HG03103 (cell line): ENCODE results near the gene SCRN2.

ENCODE experiments used
- ATAC-seq: cut with Tn5 transposase; IDR thresholded peaks from one replicate; pipeline ENCODE4 v1.9.1; 2021; ENCODE audit warnings: low read depth; ENCODE audit not compliant: unreplicated experiment

The SCRN2 gene

DNA sequence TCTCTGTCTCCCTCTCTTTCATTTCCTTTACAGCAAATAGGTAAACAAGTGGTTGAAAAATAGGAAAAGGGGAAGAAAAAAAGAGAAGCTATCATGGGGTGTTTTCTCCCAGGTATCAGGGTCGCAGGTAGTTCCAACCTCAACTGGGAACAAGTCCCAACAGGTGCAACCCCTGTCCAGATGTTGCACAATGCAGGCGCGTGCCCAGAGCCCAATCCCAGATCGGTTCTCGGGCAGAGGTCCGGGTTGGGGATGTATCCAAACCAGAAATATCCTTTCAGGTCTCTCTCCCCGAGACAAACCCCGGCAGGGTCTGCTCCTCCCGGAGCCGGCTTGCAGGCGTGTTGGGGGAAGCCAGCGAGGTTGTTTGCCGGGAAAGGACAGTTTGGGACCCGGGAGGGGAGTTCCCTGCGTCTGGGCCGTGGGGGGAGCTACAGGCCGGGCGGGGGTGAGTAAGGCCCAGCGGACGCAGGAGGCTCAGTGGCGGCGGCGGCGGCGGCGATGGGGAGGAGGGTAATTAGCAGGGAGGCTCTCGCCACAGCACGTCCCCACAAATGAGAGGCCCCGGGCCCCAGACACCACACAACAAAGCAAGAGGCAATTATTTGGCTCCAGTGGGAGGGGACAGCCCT is 31.1 kb upstream of the SCRN2 start:
- ATAC-seq: no peak

DNA sequence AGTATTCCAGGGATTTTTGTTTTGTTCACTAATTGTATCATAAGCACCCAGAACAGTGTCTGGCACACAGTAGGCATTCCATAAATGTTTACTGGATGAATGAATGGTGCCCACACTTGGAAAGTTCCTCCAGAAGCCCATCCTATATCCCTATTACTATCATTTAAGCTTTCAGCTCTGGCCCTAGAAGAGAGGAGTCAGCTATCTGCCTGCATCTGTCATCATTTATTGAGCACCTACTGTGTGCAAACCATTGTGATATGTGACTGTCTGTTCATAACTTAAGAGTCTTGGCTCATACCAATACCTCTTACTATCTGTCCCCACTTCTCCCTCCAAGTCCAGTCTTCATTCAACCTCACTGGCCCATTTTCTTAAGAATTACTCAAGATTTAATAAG is 30.0 kb upstream of the SCRN2 start:
- no peak for ATAC-seq

DNA sequence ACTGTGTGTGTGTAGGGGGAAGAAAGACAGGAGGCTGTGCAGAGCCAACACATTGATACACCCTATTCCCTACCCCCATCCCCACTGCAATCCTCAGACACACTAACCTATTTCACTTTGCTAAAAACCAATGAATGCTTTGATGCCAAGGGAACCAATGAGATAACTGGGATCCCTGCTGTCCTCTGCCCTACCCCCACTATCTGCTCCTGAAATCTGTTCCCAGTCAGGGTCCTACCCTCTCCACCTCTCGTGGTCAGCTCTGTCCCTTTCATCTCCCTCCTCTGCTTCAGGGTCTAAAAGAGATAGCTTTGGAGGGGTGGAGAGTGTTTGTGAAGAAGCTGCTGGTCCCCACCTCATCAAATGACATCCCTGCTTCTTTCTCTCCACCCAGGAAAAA is 29.0 kb upstream of the SCRN2 start:
- no peak for ATAC-seq

DNA sequence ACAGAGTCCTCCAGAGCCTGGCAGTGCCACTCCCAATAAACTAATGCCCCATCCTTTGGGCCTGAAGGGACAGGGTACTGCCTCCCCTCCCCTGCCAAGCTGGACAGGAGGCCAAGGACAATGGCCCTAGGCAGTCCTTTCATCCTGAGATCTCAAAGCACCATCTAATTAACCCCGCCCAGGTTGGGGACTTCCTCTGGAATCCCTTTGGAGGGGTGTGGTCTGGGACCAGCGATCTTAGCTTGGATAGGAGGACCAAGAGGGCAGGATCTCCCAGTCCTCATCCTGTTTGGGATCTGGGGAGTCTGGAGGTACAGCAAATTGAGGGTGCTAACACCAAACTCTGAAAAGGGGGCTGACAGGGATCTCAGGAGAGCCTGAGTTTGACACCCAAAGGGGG is 28.0 kb upstream of the SCRN2 start:
- no peak for ATAC-seq

DNA sequence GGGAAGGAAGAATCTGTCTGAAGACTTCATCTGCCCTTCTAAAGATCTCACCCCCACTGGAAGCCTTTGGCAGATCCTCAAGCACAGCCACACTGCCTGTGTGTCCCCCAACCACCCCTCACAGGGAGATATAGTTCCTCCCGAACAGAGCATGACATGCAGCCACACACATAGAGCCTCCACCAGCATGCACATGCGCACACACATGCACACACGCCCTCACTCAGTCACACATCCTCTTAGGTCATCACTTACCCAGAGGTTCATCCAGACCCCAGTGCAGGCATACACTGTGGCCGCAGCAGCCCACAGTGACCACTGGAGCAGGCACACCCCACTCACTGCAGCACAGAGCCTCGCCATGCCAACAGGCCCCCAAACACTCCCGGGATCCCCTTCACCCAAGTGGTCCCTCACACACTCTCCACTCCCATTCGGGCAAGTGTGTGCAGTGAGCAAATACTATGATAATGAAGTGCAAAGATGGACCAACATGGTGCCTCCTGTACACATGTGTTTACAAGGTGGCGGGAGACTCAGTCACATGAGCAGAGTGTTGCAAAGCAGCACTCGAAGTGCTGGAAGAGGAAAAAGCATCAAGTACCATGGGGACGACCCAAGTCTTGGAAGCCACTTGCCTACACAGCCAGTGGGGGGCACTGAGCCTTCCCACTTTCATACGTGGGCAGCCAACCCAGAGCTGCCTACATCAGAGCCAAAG is 26.9 kb upstream of the SCRN2 start:
- no peak for ATAC-seq

DNA sequence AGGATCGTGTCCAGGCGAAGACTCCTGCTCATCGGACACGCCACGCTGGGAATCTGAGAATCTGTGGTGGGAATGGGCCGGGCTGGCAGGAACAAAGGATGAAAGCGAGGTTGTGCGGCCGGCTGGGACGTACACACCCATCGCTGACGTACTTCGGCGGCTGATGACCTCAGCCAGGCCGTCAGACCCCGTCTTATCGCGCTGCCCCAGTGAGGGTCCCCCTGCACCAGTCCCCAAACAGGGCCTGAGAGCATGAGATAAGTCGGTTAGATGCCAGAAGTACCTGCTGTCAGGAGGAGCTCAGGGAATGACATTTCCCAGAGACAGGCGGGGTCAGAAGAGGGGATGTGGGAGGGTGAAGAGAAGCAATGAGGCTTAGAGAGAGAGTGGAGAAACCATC is 25.9 kb upstream of the SCRN2 start:
- no peak for ATAC-seq

DNA sequence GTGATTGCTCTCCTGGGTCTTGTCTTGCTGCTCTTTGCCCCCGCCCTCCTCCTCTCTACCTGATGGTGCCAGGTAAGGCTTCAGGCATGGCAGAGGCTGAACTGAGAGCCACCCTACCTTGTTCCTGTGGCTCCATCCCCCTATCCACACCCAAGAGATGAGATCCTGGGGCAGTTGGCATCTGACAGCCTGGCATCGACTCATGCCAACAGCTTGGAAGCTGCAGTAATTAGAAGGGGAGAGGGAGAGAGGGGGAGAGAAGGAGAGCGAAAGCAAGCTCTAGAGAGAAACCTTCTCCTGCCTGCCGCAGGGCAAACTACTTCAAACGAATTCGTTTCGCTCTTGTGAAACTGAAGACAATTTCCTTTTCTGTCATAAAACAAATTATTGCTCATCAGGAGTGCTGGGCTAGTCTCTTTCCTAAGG is 23.7 kb upstream of the SCRN2 start:
- ATAC-seq: no peak

DNA sequence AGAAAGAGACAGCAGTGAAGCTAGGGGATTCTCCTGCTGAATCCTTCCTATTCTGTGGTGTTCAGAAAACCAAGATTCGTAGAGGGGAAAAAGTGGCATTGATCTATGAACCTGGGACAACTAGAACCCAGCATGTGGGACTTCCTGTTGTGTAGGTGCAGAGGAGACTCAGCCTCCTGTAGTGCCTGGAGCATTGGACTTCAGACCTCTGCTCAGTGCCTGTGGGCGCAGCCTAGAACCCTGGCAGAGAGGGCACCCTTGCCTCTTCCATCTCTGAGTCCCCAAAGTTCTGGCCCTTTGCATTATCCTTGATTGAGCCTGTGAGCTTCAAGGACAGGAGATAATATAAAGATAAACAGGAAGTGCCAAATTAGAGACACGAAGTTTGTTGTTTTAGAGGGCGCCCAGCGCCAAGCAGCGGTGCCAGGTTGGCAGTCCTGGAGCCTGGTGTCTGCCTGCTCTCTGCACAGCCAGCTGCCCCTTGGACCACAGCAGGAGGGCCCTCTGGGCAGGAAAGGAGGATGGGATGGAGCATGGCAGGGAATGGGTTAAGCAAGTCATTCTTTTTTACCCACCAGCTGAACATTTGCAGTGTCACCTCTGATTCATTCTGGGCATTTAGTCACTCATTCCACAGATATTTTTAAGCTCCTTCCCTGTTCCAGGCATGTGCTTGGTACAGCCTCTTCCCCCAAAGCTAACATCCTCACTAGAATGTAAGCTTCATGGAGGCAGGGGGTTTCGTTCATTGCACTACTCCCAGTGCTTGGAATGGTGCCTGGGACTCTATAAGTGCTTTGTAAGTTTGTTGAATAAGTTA is 21.8 kb upstream of the SCRN2 start:
- no peak for ATAC-seq

DNA sequence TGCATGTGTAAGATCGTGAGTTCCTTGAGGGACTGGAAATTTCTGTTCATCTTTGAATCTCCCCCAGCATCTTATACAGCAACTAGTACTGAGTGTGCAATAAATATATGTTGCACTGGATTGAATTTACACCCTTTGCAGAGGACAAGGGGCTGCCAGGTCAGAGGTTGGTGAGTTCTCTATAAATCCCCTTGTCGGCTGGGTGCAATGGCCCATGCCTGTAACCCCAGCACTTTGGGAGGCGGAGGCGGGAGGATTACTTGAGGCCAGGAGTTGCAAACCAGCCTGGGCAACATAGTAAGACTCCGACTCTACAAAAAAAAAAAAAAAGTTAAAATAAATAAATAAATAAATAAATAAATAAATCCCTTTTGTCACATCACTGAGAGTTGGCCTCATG is 19.3 kb upstream of the SCRN2 start:
- no peak for ATAC-seq

DNA sequence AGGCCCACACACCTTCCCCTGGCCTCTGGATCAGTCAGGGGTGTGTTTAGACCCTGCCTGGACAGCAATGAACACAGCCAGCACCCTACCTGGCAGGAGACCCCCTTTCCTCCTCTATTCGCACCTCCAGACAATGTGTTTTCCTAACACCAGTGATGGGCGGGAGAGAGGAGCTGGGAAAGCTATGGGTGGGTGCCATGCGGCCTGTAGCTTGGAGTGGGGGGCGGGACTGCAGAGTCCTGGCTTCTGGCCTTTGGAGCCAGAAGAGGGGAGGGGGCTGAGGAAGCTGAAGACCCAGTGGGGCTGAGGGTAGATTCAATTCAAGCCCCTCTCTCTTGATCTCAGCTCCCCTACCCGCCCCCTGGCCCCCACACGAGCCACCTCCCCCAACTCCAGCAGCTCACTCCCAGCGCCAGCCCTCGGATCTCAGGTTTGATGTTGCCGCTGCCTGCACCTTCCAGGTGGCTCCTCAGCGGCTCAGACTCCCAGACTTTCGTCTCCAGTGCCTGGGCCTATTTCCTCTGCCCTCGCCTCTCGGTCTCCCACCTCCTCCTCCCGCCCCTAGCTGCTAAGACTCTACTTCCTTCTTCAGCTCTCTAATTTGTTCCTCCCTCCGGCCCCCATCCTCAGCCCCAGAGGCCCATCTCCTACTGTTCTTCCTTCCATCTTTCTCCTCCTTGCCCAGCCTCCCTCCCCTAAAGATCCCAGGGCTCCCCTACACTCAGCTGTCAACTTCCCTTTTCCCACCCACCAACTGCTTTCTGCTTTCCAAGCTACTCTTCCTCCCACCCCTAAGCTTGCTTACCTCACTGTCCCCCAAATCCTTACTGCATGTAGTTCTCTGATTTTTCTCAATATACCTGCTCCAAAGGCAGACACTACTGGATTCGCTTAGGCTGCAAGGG is 16.7 kb upstream of the SCRN2 start:
- no peak for ATAC-seq

DNA sequence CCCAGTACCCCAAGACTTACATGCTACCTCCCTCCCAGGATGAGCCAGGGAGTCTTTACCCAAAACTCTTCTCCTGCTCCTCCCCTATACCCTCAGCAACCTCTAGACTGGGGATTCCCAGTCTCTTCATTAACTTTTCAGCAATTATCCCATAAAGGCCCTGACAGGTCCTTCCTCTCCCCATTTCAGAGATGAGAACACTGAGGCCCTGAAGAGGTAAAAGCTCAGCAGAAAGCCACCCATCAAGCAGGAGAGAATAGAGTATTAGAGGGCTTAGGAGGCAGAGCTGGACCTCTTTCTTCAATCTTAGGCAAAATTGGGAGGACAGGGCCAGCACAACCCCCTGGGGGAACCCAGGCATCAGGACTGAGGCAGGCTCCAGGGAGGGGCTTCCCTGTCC is 15.8 kb upstream of the SCRN2 start:
- ATAC-seq: no peak

DNA sequence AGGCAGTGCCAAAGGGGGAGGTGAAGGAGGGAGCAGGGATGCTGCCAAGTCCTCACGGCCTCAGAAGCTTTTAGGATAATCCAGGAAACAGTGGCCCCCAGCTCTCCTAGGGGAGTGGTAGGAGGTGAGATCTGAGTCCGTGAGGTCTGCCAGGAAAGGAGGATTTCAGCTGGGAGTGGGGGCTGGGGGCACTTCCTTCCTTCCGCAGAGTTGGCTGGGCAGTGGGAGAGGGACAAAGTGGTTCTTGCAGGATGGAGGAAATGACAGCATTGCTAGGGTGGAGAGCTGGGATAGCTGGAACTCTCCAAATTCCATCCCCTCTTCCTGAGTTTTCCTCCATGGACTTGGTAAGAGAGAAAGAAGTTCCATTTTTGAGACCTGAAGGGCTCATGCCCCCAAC is 14.7 kb upstream of the SCRN2 start:
- ATAC-seq: no peak

DNA sequence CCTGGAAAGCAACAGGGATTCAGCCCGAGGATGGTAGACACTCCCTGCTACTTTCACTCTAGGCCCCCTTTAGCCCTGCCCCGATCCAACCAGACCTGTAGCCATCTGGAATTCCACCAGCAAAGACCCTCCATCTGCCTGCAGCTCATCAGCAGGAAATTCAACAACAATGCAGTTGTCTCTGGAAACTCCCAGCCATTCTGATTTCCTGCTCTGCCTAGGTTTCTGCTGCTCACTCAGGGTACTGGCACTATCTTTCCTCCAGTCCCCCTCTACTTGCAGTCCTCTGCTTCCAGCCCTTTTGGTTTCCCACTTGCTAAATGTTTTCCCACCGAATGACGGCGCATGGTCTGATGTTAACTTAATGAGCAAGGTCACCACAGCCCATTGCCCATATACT is 12.5 kb upstream of the SCRN2 start:
- no peak for ATAC-seq

DNA sequence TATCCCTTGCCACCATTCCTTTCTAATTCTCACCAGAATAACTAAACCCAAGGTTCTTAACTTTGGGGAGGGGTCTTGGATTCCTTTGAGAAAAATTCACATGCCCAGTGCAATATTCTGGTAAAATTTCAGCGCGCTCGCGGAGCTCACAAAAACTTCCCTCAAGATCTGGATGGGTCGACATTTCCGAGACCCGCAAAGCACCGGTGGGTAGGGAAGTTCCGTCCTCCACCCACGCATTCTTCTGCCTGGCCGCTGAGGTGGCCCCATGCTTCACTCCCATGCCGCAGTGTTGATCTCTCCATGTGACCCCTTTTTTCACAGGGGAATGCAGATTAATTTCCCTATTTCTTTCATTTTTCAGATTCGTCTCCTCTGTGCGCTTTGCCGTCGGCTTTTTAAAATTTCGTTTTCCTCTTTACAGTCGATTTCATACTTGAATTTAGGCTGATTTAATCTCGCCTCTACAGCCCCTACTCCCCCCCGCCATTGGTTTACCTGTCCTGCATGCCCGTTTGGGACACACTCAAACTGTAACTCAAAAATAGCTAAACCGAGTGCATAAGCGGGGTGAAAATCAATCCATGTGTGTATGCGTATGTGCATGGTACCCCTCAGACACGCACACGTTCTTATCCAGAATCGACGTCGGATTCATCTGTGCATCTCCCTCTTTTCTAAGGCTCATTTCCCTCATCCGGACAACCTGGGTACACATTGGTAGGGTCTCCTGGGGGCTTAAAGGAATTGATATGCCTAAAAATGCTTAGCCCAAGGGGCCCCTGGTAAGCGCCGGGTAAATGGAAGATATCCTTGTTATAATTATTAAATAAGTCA is 11.3 kb upstream of the SCRN2 start:
- ATAC-seq: no peak

DNA sequence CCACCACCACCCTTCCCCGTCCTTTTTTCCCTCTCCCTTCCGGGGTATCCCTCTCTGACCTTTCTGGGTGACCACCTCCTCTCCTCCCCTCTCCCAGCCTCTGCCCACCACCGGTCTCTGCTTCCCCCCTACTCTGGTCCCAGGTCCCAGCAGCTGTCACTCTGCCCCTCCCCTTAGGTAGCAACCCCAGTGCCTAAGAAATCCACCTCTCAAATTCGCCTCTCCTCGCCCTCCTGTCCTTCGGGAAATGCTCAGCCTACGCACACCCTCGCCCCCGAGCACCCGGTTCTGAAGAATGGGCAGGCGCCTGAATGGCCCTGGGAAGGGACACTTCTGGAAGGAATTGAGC is 10.7 kb upstream of the SCRN2 start:
- no peak for ATAC-seq

DNA sequence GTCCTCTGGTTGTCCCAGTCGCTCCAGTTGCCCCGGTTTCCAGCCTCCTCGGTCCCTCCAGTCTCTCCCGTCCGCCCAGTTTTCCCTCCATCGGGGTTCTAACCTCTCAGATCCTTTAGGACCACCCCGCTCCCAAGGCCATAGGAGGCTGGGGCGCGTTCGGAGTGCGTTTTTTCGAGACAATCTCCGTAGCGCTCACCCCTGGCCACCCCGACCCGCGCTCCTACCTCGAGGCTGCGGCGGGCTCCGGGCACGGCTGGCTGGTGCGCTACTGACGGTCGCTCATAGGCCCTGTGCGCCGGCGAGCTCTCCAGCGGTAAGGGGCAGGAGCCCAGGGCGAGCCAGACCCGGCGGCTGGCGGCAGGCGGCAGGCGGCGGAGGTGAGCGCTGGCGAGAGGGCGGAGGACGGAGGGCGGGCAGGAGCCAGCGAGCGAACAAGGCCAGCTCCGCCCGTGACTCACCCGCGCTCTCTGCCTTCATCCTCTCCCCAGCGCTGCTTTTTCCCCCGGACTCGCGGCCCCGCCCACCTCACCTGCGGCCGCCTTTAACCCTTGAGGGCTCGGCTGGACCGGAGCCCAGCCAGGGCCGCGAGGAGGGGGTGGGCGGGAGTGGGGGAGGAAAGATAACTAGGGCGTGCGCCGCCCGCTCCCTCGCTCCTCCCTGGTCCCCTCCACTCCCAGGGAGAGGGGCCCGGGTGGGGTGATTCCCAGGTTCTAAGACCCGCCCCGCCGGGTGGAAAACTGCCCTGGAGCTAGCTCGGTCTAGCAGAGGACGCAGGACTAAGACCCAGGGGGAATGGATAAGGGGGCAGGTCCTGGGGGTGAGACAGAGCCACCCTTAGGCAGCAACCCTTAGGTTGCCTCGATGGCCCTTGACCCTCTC is 9.9 kb upstream of the SCRN2 start, which contains the start of gene SP6:
Gene SP6, minus strand, starts transcription at position 472 of the 882 bp plus-strand sequence. CDS start 2,734 bp downstream, outside the sequence.
- no peak for ATAC-seq

DNA sequence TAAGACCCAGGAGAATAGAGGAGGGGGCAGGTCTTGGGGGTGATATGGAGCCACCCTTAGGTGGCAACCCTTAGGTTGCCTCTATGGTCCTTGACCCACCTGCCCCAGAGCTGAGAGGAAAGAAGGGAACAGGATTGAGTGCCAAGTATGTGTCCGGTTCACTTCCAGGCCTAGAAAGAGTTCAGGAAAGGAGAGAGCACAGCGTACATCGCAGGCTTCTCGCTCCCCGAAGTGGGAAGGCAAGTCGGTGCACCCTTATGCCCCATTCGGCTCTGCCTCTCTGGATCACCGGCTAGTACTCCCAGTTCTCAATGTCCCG is 9.3 kb upstream of the SCRN2 start:
- no peak for ATAC-seq

DNA sequence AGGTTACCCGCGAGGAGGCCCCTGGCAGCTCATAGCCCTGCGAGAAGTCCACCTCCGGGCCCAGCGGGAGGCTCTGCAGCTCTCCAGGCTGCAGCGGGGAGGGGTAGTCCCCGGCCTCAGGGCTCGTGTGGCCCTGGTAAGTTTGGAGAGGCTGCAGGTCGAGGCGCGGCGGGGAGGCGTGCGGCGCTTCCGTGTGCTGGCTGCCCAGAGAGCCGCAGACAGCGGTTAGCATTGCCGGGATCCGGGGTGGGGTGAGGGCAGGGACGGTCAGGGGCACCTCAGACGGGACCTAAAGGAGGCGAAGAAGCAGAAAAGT is 7.1 kb upstream of the SCRN2 start:
- ATAC-seq: no peak
